ENCODE data around the gene UNK. TPM values are rescaled to one million over a fixed set of nuclear protein-coding genes. Genes with fewer than 3 reads are reported as not detected.

The UNK gene
- total and polyA plus RNA-seq, 2 of the 13 experiments (the other 11 are each of a cell fraction or from before 2014, with no cell fraction given), result 31.6 to 33.0 TPM

- TF ChIP-seq, protein P1, sequence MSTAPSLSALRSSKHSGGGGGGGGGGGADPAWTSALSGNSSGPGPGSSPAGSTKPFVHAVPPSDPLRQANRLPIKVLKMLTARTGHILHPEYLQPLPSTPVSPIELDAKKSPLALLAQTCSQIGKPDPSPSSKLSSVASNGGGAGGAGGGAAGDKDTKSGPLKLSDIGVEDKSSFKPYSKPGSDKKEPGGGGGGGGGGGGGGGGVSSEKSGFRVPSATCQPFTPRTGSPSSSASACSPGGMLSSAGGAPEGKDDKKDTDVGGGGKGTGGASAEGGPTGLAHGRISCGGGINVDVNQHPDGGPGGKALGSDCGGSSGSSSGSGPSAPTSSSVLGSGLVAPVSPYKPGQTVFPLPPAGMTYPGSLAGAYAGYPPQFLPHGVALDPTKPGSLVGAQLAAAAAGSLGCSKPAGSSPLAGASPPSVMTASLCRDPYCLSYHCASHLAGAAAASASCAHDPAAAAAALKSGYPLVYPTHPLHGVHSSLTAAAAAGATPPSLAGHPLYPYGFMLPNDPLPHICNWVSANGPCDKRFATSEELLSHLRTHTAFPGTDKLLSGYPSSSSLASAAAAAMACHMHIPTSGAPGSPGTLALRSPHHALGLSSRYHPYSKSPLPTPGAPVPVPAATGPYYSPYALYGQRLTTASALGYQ (CRISPR knock-in tag; IDR thresholded peaks at IDR 0.05), result no peak
- 0 out of 2 replicates have a peak, but pooled peaks have one; percentile 27 for TF ChIP-seq ZBTB20 (CRISPR knock-in tag; IDR thresholded peaks at IDR 0.05; ENCODE audit: borderline replicate concordance, low read depth)
- no peak for TF ChIP-seq SCMH1 (CRISPR knock-in tag; IDR thresholded peaks at IDR 0.05; ENCODE audit: borderline replicate concordance)
- no peak for TF ChIP-seq MYNN (CRISPR knock-in tag; IDR thresholded peaks at IDR 0.05; ENCODE audit: low read depth)
- no peak for TF ChIP-seq FOXK2 (IDR thresholded peaks at IDR 0.05)
- no peak for TF ChIP-seq RFX3 (CRISPR knock-in tag; IDR thresholded peaks at IDR 0.05)
- TF ChIP-seq MXD4 (CRISPR knock-in tag; IDR thresholded peaks at IDR 0.05), result 0 out of 2 replicates have a peak, but pooled peaks have one; percentile 29
- no peak for TF ChIP-seq MAZ (IDR thresholded peaks at IDR 0.05; ENCODE audit: borderline replicate concordance, low read depth, low read length)
- TF ChIP-seq MAZ (CRISPR knock-in tag; IDR thresholded peaks at IDR 0.05; ENCODE audit: low read depth), result 0 out of 2 replicates have a peak, but pooled peaks have one; percentile 34
- TF ChIP-seq PAX8 (CRISPR knock-in tag; IDR thresholded peaks at IDR 0.05; ENCODE audit: borderline replicate concordance), result no peak
- peak; percentile 28; the same call in 1 of the 2 replicates for TF ChIP-seq FOXA3 (CRISPR knock-in tag; IDR thresholded peaks at IDR 0.05)
- TF ChIP-seq SNAI1 (CRISPR knock-in tag; IDR thresholded peaks at IDR 0.05; ENCODE audit: borderline replicate concordance), result no peak
- TF ChIP-seq, protein P2, sequence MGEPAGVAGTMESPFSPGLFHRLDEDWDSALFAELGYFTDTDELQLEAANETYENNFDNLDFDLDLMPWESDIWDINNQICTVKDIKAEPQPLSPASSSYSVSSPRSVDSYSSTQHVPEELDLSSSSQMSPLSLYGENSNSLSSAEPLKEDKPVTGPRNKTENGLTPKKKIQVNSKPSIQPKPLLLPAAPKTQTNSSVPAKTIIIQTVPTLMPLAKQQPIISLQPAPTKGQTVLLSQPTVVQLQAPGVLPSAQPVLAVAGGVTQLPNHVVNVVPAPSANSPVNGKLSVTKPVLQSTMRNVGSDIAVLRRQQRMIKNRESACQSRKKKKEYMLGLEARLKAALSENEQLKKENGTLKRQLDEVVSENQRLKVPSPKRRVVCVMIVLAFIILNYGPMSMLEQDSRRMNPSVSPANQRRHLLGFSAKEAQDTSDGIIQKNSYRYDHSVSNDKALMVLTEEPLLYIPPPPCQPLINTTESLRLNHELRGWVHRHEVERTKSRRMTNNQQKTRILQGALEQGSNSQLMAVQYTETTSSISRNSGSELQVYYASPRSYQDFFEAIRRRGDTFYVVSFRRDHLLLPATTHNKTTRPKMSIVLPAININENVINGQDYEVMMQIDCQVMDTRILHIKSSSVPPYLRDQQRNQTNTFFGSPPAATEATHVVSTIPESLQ (CRISPR knock-in tag; conservative IDR thresholded peaks at IDR 0.05), result no peak
- no peak for TF ChIP-seq EEA1 (CRISPR knock-in tag; IDR thresholded peaks at IDR 0.05; ENCODE audit: borderline replicate concordance)
- TF ChIP-seq YEATS4 (CRISPR knock-in tag; IDR thresholded peaks at IDR 0.05; ENCODE audit: borderline replicate concordance), result peak; percentile 49; the same call in 1 of the 2 replicates
- TF ChIP-seq KAT8 (CRISPR knock-in tag; IDR thresholded peaks at IDR 0.05), result peak; percentile 34; the same call in 1 of the 2 replicates
- TF ChIP-seq SMYD3 (CRISPR knock-in tag; IDR thresholded peaks at IDR 0.05), result no peak
- TF ChIP-seq TIGD3 (CRISPR knock-in tag; IDR thresholded peaks at IDR 0.05; ENCODE audit: borderline replicate concordance), result no peak
- peak; percentile 68; the same call in 1 of the 2 replicates for TF ChIP-seq IRF2 (CRISPR knock-in tag; IDR thresholded peaks at IDR 0.05)
- 0 out of 2 replicates have a peak, but pooled peaks have one; percentile 23 for TF ChIP-seq CSRNP1 (CRISPR knock-in tag; IDR thresholded peaks at IDR 0.05)
- TF ChIP-seq NR2C2 (CRISPR knock-in tag; IDR thresholded peaks at IDR 0.05; ENCODE audit: borderline replicate concordance), result peak; percentile 83
- peak; percentile 70 for TF ChIP-seq MEF2D (CRISPR knock-in tag; IDR thresholded peaks at IDR 0.05)
- no peak for TF ChIP-seq MBD4 (IDR thresholded peaks at IDR 0.05; ENCODE audit: borderline replicate concordance, low read length)
- TF ChIP-seq MED13 (CRISPR knock-in tag; IDR thresholded peaks at IDR 0.05), result no peak
Measured at GRCh38 chr17:75738218-75738802, 46.3 kb upstream of the UNK start (continued).

Data from HepG2 (cell line).